A549 (cell line): ENCODE results near the gene MVP.

Source experiments
- CHD4 ChIP-seq: fragments of 200-600 bp; sonication (generic); IDR thresholded peaks from 2 replicates; pipeline ENCODE4 v1.6.1; 2016; ENCODE audit warnings: antibody characterized with exemption, mild to moderate bottlenecking, borderline replicate concordance
- CTCF ChIP-seq: fragments of >200 bp; sonication (Bioruptor Twin); formaldehyde crosslinking; IDR thresholded peaks from 3 replicates; pipeline ENCODE4 v1.5.1; 2016
- EP300 ChIP-seq, 2 experiments: fragments of >200 bp; sonication (Bioruptor Twin); formaldehyde crosslinking; IDR thresholded peaks; 2 replicates in 1 of 2; 3 replicates in 1 of 2; pipeline ENCODE4 v1.6.1; 2016 to 2017
- FOSL2 ChIP-seq, 2 experiments: fragments of 450-650 bp in 1 of 2; fragments of >200 bp in 1 of 2; sonication (Bioruptor Twin) in 1 of 2; formaldehyde crosslinking; IDR thresholded peaks; 2 replicates each; pipeline versions ENCODE4 v1.5.0 to v1.6.1; 2016 to 2020; ENCODE audit warnings: mild to moderate bottlenecking in 1 of 2, moderate library complexity in 1 of 2
- HDAC2 ChIP-seq: fragments of 200-600 bp; sonication (generic); IDR thresholded peaks from 2 replicates; pipeline ENCODE4 v1.6.1; 2016
- HEYL ChIP-seq: fragments of 250-450 bp; sonication (Bioruptor Pico); IDR thresholded peaks from 2 replicates; pipeline ENCODE4 v1.8.0; 2021; ENCODE audit warnings: mild to moderate bottlenecking, moderate library complexity
- JUNB ChIP-seq: fragments of >200 bp; sonication (Bioruptor Twin); formaldehyde crosslinking; IDR thresholded peaks from 2 replicates; pipeline ENCODE4 v1.6.1; 2016
- MAX ChIP-seq: IDR thresholded peaks from 2 replicates; pipeline ENCODE4 v1.6.1; 2012
- NFE2L2 ChIP-seq: fragments of 150-350 bp; conservative IDR thresholded peaks from 2 replicates; pipeline ENCODE4 v1.6.1; 2014; ENCODE audit warnings: low read length
- POLR2A ChIP-seq: IDR thresholded peaks from 2 replicates; pipeline ENCODE4 v1.6.1; 2012; ENCODE audit warnings: mild to moderate bottlenecking, low read length
- USF2 ChIP-seq: fragments of 450-650 bp; IDR thresholded peaks from 2 replicates; pipeline ENCODE4 v1.6.1; 2014; ENCODE audit warnings: antibody characterized with exemption

GRCh38 chr16:29860218-29860617 is 40.0 kb downstream of the MVP start:
- no peak for TF ChIP-seq CTCF
- no peak for TF ChIP-seq MAX
- no peak for TF ChIP-seq USF2
- TF ChIP-seq HEYL (CRISPR knock-in tag) = no peak
- no peak for TF ChIP-seq JUNB
- no peak for TF ChIP-seq HDAC2
- no peak for TF ChIP-seq NFE2L2
- TF ChIP-seq FOSL2 (IDR thresholded peaks at IDR 0.05) = no peak
- TF ChIP-seq FOSL2 (CRISPR knock-in tag; IDR thresholded peaks at IDR 0.05) = no peak
- no peak for TF ChIP-seq CHD4
- no peak for TF ChIP-seq POLR2A
- TF ChIP-seq EP300 (IDR thresholded peaks at IDR 0.05) = no peak
